HG02884 (cell line): ENCODE measurements around the gene TDRD9.

Source experiments
- ATAC-seq: cut with Tn5 transposase; IDR thresholded peaks from one replicate; pipeline ENCODE4 v1.9.1; 2021; ENCODE audit warnings: mild to moderate bottlenecking, moderate library complexity; ENCODE audit not compliant: unreplicated experiment

Gene TDRD9

DNA sequence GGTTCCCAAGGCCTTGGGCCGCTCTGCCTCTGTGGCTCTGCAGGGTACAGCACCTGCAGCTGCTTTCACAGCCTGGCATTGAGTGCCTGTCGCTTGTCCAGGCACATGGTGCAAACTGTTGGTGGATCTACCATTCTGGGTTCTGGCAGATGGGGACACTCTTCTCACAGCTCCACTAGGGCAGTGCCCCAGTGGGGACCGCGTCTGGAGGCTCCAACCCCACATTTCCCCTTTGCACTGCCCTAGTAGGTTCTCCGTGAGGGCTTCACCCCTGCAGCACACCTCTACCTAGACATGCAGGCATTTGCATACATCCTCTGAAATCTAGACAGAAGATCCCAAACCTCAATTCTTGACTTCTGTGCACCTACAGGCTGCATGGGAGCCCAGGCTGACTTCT lies 138.0 kb downstream of the TDRD9 start:
- ATAC-seq: no peak

DNA sequence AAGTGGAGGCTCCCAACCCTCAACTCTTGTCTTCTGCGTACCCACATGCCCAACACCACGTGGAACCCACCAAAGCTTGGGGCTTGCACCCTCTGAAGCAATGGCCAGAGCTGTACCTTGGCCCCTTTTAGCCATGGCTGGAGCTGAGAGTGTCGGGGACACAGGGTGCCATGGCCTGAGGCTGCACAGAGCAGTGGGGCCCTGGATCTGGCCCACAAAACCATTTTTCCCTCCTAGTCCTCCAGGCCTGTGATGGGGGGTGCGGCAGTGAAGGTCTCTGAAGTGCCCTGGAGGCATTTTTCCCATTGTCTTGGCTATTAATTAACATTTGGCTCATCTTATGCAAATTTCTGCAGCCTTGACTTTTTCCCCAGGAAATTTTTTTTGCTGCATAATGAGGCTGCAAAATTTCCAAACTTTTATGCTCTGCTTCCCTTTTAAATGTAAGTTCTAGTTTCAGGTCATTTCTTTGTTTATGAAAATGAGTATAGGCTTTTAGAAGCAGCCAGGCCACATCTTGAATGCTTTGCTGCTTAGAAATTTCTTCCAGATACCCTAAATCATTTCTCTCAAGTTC lies 138.6 kb downstream of the TDRD9 start:
- no peak for ATAC-seq

DNA sequence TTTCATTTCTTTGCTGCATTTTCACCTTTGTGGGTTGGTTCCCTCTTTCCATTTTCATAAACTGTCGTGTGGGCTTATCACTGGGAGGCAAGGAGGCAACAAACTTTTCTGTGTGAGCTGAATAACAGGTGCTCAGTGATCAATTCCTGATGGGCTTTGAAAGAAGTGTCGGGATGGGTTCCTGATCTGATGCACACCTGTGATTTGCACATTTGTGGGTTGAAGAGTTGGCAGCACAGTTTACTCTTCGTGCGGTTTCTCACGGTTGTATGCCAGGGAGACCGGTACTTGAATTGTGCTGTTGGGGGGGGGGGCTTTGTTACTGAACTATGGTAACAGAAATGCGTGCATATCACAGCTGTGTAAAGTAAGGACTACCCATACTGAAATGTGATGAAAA lies 141.3 kb downstream of the TDRD9 start:
- no peak for ATAC-seq

DNA sequence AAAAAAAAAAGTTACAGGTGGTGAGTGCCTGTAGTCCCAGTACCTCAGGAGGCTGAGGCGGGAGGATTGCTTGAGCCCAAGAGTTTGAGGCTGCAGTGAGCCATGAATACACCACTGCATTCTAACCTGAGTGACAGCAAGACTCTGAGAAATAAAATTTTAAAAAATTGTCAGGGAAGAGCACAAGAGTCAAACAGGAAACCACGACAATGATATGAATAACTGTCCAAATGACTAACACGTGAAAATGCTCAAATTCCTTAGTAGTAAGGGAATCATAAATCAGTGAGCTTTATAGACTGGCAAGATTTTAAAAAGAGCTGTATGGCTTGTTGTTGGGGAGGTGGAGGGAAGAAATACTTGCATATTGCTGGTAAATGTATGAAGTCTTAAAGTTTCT lies 144.3 kb downstream of the TDRD9 start:
- no peak for ATAC-seq

DNA sequence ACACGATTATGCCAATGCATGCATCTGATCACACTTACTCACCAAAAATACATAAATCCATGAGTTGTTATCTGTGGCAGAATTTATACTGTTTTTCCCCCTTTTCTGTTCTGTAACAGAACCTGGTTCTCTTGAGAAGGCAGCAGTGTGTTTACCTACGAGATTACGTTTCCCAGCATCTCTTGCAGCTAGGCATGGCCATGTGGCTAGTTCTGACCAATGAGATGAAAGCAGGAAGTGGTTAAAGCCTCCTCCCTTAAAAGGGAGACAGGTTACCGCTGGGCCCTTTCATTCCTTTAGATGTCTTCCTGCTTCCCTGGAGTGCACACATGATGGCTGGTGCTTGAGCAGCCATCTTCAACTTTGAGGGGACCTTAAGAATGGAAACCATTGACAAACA lies 145.5 kb downstream of the TDRD9 start:
- ATAC-seq: no peak

DNA sequence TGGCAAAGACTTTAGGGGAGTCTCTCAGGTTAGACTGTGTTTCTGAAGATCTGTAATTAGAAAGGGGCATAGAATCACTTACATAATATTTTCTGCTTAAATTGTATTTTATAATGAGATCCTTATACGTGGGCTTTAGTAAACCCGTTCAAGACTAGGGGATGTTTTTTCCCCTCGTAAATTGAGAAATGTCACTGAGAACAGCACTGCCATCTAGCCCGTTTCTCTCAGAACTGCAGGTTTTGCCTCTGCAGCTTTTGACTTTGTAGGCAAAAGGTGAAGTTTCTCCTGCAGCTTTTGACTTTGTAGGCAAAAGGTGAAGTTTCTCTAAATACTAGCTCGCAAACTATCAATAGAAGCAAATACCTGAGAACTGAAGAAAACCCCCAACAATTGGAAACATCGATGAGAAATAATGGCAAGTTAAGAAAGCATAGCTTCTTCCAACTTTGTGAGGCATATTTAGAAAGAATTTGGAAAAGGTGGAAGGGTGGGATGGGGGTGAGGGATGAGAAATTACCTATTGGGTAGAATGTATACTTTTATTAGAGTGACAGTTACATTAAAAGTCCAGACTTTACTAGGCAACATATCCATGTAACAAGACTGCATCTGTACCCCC lies 147.4 kb downstream of the TDRD9 start:
- no peak for ATAC-seq

DNA sequence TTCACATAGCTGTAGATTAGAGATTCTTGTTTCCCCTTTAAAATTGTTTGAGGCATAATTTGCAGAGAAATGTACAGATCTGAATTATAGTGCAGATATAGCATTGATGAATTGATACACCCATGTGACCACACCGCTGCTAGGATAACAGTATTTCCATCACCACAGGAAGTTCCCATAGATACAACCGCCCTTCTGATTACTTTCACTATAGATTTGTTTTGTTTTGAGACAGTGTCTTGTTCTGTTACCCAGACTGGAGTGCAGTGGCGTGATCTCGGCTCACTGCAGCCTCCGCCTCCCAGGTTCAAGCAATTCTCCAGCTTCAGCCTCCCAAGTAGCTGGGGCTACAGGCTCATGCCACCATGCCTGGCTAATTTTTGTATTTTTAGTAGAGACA lies 148.5 kb downstream of the TDRD9 start:
- ATAC-seq: no peak

DNA sequence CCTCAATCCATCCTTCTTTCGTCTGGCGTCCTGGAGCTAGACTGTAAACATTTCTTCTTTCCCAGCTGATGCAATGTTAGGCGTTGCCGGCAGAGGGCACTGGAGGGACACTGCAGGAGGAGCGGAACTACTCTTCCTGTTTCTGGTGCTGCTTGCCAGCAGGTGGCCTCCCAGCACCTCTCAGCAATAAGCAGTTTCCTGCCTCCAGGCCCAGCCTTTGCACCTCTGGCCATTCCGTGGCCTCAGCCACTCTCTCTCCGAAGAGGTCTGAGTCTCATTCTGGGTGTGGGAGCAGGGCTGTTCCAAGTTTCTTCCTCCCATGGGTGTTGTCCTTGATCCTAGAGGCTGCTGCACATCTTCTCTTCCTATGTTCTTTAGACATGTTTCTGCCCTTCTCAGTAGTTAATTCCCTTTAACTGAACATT lies 149.8 kb downstream of the TDRD9 start:
- ATAC-seq: peak; percentile 70

DNA sequence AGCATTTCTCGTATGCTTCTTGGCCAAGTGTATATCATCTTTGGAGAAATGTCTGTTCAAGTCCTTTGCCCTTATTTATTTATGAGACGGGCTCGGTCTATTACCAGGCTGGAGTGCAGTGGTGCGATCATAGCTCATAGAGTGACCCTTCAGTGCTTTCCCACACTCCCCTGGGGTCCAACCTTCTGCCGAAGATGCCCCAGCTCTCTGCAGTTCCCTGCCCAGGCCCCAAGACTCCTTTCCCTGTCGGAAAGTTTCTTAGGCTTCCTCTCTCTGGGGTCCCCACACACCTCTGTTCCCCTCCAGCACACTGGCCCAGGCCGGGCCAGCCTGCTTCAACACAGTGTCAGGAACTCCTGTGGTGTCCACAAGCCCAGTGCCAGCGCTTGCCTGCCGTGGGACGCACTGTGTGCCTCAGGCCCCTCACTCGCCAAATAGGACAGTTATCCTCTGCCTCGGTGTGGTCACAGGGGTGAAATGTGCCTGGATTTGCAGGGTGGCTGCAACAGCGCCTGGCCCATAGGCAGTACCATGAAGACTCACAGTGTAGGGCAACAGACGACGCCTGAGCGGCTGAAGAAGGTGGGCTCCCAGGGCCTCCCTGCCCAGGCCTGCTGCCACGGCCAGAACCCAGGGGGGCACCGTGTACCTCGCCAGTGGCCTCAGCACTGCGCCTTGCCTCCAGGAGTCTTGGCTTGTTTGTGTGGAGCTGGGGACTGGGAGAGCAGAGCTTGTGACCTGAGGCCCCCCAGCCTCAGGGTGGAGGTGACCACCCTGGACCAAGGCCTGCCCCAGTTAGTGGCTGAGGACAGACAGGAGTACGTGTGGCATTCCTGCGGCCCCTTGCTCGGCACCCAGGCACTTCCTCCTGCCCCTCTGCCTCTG lies 152.4 kb downstream of the TDRD9 start:
- ATAC-seq: no peak

DNA sequence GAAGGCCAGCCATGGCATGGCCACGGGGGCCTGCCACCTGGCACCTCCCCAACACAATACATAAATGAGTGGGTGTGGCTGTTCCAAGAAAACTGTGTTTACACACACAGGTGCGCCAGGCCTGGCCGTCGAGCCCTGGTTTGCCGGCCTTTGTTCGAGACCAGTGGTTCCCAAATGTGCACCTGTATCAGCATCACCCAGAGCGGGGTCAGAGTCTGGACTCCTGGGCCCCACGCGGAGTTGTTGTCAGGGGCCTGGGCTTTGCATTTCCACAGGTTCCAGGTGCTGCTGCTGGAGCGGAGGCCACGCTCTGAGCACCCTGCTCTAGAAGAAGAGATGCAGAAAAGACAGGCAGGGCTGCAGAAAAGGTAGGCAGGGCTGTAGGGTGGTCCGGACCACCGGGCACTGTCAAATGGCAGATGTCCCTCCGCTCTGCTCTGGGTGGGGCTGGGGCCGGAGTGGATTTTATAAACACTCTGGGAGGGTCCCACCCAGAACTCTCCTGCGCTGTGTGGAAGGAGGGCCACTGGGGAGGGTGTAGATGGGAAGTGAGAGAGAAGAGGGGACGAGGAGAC lies 153.1 kb downstream of the TDRD9 start:
- ATAC-seq: no peak

DNA sequence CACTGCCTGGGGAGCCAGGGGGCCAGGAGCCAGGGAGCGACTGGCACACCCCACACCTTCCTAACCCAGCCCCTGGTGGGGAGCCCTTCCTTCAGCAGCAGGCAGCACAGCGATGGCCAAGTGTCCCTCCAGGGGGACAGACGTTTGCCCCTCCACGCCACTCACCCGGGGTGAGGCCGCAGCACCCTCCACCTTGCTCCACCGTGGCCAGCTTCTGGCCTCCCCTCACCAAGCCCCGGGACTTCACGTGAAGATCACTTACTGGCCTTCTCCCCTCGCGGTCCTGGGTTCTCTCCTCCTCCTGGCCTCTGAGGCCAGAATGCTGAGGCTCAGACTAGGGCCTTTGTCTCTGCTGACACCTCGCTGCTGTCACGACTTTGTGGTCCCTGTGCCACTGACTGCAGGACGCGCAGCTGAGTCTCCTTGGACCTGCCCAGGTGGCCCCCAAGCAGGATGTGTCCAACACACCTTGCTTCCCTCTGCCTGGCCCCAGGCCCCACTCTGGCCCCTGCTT lies 153.8 kb downstream of the TDRD9 start:
- ATAC-seq: no peak

DNA sequence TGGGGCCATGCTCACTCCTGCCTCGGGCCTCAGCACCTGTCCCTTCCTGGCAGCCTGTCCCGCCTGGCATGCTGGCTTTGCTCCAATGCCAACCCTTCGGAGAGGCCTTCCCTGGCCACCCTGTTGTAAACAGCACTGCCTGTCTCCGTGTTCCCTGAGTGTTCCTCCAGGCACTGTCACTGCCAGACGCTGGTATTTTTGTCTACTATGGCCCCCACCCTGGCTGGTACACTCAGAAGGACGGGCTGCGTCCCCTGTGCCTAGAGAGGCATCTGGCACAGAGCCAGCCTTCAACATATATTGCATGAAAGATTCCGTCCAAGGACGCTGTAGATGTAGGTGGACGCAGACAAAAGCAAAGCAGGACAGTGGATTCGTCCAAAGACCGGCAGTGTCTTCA lies 154.6 kb downstream of the TDRD9 start:
- no peak for ATAC-seq

DNA sequence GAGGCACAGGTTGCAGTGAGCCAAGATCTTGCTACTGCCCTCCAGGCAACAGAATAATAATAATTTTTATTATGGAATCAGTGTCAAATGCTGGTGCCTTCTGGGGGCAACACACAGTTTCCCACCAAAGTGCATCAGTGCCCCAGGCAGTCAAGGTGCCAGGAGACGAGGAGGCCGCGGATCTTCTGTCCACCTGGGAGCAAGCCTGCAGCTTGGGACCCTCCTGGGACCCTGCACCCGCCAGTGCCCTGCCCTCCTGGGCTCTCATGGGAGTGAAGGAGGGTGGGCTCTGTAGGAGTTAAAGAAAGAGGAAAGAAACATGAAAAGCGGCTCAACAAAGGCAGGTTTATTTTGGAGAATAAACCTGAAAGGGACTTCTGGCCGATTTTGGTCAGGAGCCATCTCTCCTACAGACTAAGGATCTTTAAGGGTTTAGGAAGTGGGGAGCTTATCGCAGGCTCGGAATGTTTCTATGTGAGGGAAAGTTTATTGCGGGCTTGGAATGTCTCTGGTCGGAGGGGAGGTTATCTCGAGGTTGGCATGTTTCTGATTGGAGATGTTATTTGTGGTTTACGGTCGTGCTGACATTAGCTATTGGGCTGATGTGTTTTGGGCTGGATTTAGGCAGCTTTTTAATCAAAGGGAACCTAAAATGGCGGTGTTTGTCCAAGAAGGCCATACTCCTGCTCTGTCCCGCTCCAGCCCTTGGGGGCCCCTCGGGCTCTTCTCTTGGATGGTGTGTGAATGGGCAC lies 156.2 kb downstream of the TDRD9 start:
- ATAC-seq: no peak

DNA sequence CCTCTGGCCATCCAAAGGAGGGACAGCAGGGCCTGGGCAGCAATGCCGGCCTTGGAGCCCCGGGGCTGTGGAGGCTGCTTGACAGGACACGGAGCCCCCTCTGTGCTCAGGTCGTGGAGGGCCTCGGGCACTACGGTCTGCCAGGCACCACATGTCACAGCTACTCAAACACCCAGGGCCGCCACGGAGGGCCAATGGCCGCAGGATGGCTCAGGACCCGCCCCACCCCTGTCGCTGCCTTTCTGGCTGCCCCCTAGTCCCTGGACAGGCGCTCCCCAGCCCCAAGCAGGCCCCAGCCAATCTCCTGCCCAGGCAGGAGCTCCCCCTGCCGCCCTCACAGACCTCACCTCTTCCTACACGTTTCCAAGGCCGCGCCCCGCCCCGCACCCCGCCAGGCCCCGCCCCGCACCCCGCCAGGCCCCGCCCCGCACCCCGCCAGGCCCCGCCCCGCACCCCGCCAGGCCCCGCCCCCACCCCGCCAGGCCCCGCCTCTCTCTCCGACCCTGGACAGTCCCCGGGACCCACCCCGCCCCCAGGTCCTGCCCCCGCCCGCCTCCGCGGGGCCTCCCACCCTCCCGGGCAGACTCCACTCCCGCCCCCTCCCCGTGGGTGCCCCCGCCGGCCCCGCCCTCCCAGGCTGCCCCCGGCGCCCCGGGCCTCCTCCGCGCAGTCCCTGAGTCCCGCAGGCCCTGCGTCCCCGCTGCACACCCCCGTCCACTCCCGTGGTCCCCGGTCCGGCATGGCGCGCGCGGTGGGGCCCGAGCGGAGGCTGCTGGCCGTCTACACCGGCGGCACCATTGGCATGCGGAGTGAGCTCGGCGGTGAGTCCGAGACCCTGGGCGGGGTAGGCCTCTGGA lies 157.0 kb downstream of the TDRD9 start, which contains the start of gene ASPG:
Gene ASPG (plus strand): TSS at position 669 of the 857 bp plus-strand sequence. CDS start 71 bp downstream, at position 740.
- ATAC-seq: no peak

DNA sequence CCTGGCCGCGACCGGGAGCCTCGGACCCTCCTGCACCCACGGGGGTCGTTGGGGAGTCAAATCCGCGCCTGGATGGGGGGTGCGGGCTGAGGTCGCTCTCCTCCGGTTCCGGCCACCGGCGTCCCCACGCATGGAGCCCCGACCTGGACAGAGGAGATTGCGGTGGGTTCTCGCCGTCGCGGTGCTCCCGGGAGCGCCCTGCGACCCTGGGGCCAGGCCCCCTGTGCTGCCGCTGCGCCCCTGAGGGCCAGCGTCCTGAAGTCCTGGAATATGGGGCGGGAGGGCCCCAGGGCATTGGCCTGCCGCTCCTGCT lies 157.6 kb downstream of the TDRD9 start:
- ATAC-seq: no peak

DNA sequence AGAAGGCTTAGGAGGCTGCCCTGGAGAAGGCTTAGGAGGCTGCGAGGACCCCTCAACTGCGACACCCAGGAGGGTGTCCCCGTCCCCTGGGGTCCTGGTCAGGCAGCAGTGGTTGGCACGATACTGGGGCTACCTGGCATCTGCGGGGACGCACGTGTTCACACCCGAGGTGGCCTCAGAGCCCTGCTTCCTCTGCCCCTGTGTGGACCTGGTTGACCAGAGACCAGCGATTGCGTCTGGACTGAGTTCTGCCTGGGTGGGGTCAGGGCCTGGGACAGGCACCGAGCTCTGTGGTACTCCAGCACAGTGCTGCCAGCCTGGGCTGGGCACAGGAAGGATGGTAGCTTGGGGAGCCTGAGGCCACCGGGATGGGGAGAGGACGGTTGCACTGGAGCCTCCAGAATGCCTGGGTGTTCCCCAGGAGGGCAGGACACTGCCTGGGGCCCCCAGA lies 158.0 kb downstream of the TDRD9 start:
- ATAC-seq: no peak

DNA sequence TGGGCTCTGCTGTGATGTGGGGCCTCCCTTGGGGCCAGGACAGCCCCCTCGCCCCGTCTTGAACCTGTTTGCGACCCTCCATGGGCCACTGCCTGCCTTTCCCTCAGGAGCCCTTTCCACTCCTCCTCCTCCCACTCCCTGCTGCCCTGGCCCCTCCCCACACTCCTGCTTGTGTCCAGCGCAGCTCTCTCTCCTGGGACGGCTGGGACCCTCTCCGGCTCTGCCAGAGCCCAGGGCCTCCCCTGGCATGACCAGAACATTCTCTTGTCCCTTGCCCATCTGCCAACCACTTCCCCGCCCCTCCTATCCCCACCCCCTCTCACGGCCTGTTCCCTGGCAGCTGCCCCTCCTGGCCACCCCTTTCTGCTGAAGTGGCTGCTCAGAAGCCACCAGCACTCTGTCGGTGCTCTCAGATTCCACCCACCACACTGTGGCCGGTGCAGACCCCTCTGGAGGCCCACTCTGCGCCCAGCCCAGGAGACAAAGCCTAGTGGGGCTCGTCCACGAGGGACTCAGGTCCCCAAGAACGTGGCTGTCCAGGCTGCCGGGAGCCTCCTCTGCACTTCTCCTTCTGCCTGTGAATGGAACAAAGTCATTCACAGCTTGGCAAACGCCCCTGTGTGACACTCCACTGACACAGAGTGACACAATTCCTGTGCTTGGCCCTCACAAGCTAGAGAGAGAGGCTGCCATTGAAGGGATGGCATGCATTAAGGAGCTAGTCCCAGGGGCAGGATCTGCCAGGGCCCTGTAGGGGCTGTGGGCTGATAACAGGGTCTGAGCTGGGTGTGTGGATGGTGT lies 158.6 kb downstream of the TDRD9 start:
- no peak for ATAC-seq

DNA sequence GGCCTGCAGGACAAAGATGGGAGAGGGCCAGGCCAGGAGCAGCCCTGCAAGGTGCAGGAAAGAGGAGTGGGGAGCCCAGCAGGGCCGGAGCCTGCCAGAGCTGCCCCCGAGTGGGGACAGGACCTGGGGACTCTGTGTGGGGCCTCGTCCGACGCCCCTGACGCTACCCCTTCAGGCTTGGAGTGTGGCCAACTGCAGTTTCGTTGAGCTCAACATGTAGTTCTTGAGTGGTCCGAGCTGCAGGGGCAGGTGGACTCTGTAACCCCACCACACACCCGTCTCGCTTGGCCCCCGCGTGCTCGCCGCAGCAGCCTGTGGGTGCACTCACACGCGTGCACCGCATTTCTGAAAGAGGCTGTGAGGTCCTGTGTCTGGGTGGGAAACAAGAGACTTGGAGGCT lies 159.2 kb downstream of the TDRD9 start:
- ATAC-seq: no peak
